ENCODE measurements around the gene APOM. TPM values are rescaled to one million over a fixed set of nuclear protein-coding genes. Genes with fewer than 3 reads are reported as not detected.

The APOM gene
- total RNA-seq, 1 donor, result 2.0 TPM

DNA sequence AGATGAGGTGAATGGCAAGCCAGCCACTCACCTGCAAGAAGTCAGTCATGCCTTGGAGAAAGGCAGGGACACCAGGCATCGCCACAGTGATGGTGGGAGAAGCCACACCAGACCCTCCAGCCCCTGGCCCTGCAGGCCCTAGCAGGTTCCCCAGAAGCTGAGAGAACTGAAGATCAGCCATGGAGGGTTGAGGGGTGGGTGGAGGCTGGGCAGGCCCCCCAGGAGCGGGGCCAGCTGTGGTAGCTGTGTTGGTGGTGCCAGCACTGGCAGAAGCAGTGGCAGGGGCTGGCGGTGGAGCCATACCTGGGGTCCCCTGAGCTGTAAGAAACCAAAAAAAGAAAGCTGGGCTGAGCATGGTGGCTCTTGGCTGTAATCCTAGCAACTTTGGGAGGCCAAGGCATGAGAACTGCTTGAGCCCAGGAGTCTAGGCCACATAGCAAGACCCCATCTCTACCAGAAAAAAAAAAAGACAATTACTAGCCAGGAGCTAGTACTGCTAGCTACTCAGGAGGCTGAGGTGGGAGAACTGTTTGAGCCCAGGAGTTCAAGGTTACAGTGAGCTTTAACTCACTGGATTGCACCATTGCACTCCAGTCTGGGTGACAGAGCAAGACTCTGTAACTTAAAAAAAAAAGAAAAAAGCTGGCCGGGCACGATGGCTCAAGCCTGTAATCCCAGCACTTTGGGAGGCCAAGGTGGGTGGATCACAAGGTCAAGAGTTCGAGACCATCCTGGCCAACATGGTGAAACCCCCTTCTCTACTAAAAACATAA lies 12.7 kb upstream of the APOM start:
- no peak overlapping the region for H3K4me3 ChIP-seq (ENCODE audit: low read depth, low read length)
- no peak for TF ChIP-seq CTCF (IDR thresholded peaks at IDR 0.05; ENCODE audit: insufficient read depth, low read length)
- no peak for DNase-seq (ENCODE audit: low read depth)

GRCh38 chr6:31643818-31644454 lies 11.8 kb upstream of the APOM start:
- DNase-seq (ENCODE audit: low read depth), result no peak
- TF ChIP-seq CTCF (IDR thresholded peaks at IDR 0.05; ENCODE audit: insufficient read depth, low read length), result no peak
- H3K4me3 ChIP-seq (ENCODE audit: low read depth, low read length), result no peak overlapping the region

DNA sequence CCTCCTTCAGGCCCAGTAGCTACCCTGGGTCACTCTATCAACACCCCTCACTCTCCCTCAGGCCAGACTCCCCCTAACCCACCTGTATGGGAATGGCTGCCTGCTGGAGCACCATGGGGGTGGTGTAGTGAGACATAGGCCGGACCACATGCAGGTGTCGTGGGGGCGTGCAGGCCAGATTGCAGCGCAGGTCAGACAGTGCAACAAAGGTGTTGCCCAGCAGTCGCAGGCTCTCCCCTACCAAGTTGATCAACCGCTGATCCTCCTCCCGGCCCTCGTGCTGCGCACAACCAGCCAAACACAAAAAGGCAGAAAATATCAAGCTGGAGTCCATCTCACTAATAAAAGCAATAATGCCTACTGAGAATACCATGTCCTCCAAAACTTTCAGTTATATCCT lies 10.4 kb upstream of the APOM start:
- no peak for DNase-seq (ENCODE audit: low read depth)
- TF ChIP-seq CTCF (IDR thresholded peaks at IDR 0.05; ENCODE audit: insufficient read depth, low read length), result no peak

DNA sequence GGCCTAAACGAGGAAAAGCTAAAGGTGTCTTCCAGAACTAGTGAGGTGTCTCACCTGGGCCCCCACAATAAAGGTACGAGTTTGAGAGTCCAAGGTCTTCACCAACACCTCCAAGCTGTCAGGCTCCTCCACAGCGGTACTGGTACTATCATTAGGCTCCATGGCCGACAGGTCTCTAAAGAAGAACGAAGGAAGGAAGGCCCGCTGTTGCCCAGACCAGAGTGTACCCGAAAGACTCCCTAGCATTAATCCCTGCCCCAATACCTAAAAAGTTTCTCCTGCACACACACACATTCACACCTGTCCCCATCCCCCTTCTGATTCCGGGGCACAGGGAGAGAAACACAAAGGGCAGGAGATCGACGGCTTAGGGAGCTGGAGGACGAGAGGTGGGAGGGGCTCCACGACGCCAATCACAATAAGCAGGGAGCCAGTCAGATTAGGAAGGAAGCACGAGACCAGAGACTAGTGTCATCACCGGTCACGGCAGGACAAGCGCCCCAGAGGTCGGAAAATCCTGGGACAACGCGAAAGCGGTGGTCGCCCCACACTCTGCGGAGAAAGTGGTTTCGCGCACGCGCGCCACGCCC lies 4.0 kb upstream of the APOM start:
- TF ChIP-seq CTCF (IDR thresholded peaks at IDR 0.05; ENCODE audit: insufficient read depth, low read length), result no peak
- H3K4me3 ChIP-seq (ENCODE audit: low read depth, low read length), result peak overlapping the region; percentile 90
- peak; percentile 77 for DNase-seq (ENCODE audit: low read depth)

More for the DNA sequence above, 10.4 kb upstream of the APOM start:
- H3K4me3 ChIP-seq (ENCODE audit: low read depth, low read length), result no peak overlapping the region

DNA sequence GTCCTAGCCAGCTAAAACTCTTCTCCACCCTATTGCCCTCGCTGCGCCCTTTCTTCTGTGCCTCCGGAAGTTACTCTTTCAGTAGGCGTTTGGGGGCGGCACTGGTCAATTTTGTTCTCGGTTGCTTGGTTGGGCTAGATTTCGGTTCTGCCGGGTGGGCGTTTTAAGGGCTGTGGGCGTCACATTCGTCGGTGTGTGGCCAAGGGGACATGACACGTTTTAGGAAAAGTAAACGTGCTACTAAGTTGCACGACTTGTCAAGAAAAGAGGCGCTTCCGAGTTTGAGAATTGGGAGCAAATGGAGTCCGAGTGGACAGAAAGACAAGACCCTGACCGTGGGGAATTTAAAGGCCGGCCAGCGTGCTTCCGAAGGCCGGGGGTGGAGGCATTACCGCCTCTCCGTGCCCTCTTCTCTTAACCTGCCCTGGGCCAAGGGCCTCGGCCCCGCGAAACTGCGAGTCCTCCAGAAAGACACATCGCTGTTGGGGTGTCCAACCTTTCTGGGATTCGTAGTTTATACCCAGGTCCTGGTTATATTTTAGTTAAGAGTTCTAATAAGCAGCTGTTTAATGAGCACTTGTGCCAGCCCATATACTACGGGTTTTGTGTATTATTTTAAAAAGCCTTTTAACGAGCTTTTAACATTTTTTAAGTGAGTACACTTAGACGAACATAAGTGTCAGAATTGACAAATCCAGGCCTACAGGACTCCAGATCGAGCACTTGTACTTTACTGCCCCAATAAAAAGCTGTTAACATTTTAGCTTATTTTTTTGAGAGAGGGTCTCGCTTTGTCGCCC lies 2.6 kb upstream of the APOM start:
- DNase-seq (ENCODE audit: low read depth), result no peak
- peak; percentile 9 for TF ChIP-seq CTCF (IDR thresholded peaks at IDR 0.05; ENCODE audit: insufficient read depth, low read length)
- peak overlapping the region; percentile 90 for H3K4me3 ChIP-seq (ENCODE audit: low read depth, low read length)

GRCh38 chr6:31654574-31655348 lies 933 bp upstream of the APOM start:
- DNase-seq (ENCODE audit: low read depth), result no peak
- no peak for TF ChIP-seq CTCF (IDR thresholded peaks at IDR 0.05; ENCODE audit: insufficient read depth, low read length)
- H3K4me3 ChIP-seq (ENCODE audit: low read depth, low read length), result no peak overlapping the region
